IPS-18c (cell line): ENCODE data around the gene ADARB2.

Experiments
- H3K4me3 ChIP-seq: 2 replicates; pipeline ENCODE4 v1.7.0; 2013; ENCODE audit warnings: low read depth, mild to moderate bottlenecking, low read length, moderate library complexity; ENCODE audit not compliant: insufficient read depth
- H3K9me3 ChIP-seq: one replicate; pipeline ENCODE4 v1.6.1; 2013; ENCODE audit warnings: mild to moderate bottlenecking, low read length, moderate library complexity; ENCODE audit not compliant: control insufficient read depth, insufficient read depth

ADARB2 gene

DNA sequence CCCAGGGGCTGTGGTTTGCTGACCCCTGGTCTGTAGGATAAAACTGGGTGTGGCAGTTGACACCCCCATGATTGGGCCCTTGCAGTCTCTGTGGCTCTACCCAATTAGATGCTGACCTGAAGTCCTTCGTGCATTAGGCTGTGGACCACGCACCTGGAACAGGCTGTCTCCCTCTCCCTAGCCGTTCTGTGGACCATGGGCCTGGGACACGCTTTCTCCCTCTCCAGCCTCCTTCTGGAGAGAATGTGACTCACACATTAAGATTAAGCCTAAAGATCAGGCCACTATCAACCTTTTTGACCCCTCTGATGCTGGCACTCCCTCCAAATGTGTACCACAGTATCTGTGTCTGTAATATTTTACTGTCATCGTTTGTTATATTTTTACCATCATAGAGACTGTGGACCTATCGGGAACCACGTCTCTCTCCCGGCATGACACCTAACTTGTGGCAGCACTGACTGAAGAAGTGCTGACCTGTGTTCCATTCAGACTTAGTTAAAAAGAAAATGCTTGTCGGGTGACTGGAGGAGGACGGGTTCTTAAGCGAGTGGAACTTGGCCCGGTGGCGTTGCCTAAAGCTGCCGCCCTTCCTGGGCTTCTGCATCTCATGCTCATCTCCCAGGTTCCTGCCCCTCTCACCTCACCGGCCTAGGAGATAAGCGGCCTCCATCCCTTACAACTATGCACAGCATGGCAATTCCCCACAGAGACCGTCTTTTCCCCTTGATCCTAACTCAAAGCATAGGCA is 588.3 kb downstream of the ADARB2 start:
- no peaks in the 10 kb centered on the region for H3K9me3 ChIP-seq
- H3K4me3 ChIP-seq: no peak overlapping the region

DNA sequence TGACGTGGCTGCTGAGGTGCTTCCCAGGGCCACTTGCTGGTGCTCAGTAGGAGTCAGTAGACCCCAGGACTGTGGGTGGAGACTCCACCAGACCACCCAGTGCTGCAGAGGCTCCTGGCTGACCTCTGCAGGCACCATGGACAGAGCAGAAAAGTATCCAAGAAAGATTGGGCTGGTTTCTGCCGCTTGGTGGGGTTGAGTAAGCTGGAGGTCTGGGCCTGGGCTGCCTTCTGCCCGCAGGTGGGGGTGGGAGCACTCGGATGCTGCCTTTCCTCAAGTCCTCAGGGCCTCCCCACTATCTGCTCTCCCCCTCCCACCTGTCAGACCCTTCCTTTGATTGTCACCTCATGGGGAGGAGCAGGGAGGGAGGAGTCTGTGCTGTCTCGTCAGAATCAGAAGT is 589.5 kb downstream of the ADARB2 start:
- H3K9me3 ChIP-seq: no peaks in the 10 kb centered on the region
- H3K4me3 ChIP-seq: no peak overlapping the region

DNA sequence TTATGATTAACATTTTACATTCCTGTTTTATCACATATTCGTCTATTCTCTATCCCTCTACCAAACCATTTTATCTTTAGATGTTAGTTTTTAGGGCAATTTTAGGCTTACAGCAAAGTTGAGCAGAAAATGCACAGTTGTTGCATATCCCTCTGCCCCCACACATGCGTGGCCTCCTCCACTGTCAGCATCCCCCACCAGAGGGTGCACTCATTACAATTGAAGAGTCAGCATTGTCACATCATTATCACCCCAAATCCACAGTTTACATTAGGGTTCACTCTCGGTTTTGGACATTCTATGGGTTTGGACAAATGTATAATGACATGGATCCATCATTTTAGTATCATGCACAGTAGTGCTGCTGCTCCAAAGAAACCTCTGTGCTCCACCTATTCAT is 594.7 kb downstream of the ADARB2 start:
- Histone ChIP-seq H3K4me3 (no peak overlapping the region), H3K9me3 (no peaks in the 10 kb centered on the region)

DNA sequence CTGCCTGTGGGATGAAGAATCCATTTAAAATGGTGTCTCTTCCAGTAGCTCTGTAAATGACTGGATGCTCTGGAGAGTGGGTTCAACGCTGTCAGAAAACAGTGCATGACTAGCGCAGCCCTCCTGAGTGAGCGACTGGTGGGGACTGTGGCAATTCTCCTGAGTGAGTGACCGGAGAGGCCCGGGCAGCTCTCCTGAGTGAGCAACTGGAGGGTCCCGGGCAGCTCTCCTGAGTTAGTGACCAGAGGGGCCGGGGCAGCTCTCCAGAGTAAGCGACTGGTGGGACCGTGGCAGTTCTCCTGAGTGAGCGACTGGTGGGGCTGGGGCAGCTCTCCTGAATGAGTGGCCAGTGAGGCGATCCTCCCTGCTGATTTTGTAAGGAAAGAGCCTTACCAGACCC is 595.6 kb downstream of the ADARB2 start:
- Histone ChIP-seq H3K4me3 (no peak overlapping the region), H3K9me3 (no peaks in the 10 kb centered on the region)

DNA sequence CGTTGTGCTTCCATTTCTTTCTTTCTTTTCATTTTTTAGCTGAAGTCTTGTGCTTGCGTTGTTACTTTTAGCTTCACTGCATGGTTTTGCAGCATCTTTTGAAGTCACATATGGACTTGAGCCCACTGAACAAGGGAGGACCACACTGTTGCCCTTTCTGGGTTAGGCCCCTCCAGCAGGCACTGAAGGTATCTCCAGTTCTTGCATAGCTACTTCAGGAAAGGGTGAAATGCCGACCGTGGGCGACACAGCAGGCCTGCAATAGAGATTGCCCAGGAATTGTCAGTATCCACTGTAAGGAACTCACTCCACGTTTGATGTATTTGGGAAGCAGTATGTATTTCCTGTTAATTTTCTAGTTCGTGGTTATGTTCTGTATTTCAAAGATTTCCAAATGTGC is 596.1 kb downstream of the ADARB2 start:
- no peaks in the 10 kb centered on the region for H3K9me3 ChIP-seq

DNA sequence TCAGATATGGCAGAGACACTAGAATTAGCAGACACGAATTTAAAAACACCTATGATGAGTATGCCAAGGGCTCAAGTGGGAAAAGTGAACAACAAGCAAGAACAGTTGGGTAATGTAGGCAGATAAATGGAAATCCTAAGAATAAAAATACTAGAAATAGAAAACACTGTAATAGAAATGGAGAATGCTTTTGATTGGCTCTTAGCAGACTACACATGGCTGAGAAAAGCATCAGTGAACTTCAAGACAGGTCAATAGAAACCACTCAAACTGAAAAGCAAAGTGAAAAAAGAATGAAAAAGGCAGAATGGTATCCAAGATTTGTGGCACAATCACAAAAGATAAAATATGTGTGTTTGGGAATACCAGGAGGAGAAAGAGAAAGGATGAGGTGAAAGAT is 598.8 kb downstream of the ADARB2 start:
- Histone ChIP-seq H3K4me3 (no peak overlapping the region), H3K9me3 (no peaks in the 10 kb centered on the region)

More for the DNA sequence above, 596.1 kb downstream of the ADARB2 start:
- H3K4me3 ChIP-seq: no peak overlapping the region

DNA sequence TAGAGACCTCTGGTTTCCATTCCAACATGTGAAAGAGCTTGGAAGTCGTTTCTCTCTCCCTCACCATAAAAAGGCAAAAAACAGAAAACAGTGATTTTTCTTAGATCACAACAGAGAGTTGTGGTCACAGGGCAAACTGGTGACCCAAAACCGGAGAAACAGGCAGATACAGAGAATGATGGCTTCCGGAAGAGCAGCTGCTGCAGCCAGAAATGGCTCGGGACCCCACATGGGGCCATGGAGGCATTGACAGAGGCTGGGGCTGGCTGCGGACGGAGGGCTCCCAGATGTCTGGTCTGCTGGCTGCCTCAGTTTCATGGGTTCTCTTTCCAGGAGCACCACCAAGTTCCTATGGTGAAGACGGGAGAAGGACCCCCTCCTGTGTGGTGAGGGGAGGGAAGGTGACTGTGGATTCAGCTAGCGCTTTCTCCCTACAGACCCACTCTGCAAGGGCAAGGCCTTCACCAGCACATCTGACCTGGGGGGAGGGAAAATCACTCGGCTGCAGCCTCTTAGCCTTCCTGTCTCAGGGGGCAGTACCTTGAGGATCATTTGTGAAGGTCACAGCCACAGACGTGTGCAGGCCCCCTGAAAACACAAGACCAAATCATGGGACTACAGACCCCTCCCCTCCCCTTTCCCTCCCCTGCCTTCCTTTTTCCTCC is 599.7 kb downstream of the ADARB2 start:
- H3K4me3 ChIP-seq: no peak overlapping the region
- no peaks in the 10 kb centered on the region for H3K9me3 ChIP-seq

DNA sequence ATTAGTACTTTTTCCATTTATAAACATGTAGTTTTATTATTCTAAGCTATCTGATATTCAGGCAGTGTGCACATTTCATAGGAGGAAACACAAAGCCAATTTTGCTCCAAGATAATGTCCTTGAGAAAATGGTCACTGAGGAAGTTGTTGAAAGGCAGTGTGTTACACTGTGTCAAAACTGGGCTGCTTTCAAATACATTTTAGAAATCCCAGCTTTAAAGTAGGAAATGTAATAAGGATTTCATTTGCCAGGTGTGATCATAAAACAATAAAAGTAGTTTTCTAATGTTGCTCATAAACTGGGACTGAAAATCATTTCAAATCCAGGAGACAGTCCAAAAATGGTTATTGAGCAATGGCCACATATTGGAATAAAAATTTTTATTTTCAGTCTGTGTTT is 601.1 kb downstream of the ADARB2 start:
- Histone ChIP-seq H3K9me3 (no peaks in the 10 kb centered on the region), H3K4me3 (no peak overlapping the region)

DNA sequence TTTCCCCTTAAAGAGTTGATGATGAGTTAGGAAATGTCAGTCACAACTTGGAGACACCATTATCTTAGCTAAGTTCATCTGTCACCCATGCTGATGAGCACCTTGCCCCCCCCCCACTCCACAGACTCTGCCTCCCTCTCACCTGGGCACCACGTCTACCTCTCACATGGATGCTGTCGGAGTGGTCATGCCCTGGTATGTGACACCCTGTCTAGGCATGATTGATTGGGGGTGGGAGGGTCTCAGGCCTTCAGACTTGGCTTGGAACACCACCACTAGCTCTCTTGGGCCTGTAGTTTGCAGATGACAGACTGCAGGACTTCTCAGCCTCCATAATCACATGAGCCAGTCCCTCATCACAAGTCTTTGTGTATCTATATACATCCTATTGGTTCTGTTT is 603.2 kb downstream of the ADARB2 start:
- Histone ChIP-seq H3K4me3 (no peak overlapping the region), H3K9me3 (no peaks in the 10 kb centered on the region)

DNA sequence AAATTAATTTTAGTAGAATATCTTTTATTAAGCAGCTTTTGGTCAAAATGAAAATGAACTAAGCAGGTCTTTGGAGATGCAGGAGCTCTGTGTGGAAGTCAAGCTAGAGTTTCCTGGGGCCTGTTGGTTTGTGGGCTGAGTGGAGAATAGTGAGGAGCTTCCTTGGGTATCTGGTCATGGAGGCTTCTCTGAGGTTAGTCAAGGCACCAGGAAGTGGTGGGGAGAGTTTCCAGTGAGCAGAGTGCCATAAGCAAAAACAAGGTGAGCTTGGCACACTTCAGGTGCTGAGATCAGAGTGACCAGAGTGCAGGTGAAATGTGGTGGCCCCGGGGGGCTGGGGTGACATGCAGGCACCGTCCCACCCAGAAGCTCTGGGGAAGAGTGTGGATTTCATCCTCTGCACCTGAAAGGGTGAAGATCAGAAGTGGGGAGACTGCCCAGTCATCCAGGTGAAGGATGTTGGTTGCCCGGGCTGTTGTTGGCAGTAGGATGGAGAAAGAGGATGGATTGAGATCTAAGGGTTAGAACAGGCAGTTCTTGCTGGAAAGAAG is 603.8 kb downstream of the ADARB2 start:
- Histone ChIP-seq H3K4me3 (no peak overlapping the region), H3K9me3 (no peaks in the 10 kb centered on the region)

DNA sequence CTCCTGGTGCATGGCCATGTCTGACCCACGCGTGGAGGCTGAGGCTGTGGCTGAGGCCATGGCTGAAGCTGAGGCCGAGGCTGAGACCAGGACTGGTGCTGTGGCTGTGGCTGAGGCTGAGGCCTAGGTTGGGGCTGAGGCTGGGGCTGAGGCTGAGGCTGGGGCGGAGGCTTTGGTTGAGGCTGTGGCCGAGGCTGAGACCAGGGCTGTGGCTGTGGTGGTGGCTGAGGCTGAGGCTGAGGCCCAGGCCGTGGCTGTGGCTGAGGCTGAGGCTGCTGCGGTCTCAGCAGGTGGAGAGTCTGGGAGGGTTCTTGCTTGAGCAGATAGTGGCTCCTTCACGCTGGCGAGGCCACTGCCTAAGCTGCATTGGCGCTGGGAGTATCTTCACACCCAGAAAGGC is 604.7 kb downstream of the ADARB2 start:
- Histone ChIP-seq H3K4me3 (no peak overlapping the region), H3K9me3 (no peaks in the 10 kb centered on the region)

DNA sequence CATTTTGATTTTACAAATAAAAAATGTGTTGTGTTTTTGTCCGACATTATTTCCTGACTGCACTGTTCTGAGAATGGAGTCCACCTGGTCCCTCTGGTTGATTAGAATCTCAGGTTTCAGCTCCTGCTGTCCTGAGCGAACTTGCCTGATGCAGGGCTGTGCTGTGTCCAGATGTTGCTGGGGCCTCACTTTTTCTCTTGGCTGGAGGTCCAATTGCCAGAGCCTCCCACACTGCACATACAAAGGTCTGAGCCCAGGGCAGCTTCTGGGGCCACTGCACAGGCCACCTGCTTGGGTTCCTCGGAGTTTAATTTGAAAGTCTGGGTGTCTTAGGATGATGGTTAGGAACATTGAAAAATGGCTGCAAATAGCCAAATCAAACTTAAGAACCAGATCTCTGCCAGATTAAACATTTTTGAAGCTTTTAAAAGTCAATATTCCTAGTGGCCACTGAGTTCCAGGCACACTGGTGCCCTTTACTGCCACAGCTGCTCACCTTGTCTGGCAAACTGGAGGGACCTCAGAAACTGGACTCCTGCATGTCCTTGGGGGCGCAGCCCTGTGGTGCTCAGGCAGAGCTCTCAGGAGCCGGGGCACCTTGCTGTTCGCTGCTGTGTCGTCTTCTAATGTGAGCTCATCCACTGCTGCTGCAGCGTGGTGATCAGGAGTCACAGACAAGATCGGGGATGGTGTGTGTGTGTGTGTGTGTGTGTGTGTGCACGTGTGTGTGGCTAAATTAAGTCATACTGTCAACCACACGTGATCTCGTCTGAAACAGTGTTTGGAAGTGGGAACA is 606.1 kb downstream of the ADARB2 start:
- H3K9me3 ChIP-seq: no peaks in the 10 kb centered on the region
- H3K4me3 ChIP-seq: no peak overlapping the region

DNA sequence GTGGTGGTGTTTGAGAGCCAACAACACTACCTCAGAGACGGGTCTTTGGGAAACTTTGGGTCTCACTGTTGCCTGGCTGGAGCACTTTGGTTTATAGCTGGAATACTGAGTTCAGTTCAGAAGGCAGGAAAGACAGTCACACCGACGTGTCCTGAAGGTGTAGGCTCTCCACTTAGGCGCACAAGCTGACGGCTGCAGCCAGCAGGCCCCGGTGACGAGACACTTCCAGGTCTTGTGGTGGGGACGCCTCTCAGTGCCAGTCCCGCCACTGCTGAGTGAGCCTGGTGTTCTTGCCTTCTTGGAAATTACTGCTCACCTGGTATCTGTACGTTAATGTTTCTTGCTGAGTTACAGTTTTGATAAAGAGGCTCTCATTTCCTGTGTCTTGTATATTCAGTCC is 607.1 kb downstream of the ADARB2 start:
- no peak overlapping the region for H3K4me3 ChIP-seq
- H3K9me3 ChIP-seq: no peaks in the 10 kb centered on the region

DNA sequence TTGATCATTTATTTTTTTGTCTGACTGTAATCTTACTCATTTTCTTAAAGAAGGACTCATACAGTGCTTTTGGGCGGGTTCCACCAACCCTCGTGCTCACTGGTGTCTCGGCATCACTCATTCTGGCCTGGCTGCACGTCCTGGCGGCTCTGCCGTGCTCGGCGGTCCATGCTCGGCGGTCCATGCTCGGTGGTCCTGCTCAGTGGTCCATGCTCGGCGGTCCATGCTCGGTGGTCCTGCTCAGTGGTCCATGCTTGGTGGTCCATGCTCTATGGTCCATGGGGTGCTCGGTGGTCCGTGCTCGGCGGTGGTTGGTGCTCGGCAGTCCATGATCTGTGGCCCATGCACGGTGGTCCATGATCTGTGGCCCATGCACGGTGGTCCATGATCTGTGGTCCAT is 608.7 kb downstream of the ADARB2 start:
- H3K9me3 ChIP-seq: no peaks in the 10 kb centered on the region

DNA sequence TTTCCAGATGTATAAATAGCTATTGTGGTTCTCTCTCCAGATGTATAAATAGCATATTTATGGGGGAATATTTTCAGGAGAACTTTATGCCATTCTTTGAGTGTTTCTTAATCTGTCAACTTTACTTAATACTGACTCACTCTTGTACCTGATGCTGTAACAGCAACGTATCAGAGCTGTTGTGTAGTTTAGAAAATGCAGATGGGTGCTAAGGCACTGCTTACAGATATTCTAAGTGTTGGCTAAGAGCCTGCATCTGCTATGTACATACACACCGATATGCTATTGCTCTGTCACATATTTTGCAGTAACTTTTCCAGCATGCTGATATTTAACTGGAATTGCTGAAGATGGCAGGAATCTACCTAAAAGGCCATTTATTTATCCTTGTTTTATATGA is 609.2 kb downstream of the ADARB2 start:
- Histone ChIP-seq H3K9me3 (no peaks in the 10 kb centered on the region), H3K4me3 (no peak overlapping the region)

More for the DNA sequence above, 608.7 kb downstream of the ADARB2 start:
- no peak overlapping the region for H3K4me3 ChIP-seq

DNA sequence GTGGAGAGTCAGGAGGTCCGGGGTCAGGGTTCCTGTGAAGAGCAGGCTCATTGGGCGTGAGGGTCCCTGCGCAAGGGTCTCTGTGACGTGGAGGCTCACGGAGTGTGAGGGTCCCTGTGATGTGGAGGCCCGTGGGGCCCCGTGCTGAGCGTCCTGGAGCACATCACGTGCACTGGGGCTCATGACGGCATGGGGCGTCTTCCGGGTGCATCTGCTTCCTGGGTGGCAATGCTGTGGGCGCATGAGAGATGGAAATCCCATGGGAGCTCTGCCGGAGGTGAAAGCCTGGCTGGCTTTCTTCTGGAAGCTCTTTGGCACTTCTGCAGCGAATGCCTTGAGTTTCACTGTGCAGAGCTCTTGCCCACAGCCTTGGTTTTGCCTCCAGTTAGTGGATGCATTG is 609.7 kb downstream of the ADARB2 start:
- H3K4me3 ChIP-seq: no peak overlapping the region
- no peaks in the 10 kb centered on the region for H3K9me3 ChIP-seq
